CD4-positive, CD25-positive, alpha-beta regulatory T cell (primary cell): ENCODE measurements around the gene TLE5. TPM values are rescaled to one million over a fixed set of nuclear protein-coding genes. Genes with fewer than 3 reads are reported as not detected.
A peak's percentile ranks its signal among the peaks of the same experiment; 100 is the strongest.
"Not testable (repeated sequence)": the region's sequence is repeated elsewhere in the genome, so short reads cannot be mapped to it uniquely, and the experiment has no call there.

ENCODE experiments used
- ATAC-seq, 2 donors: fragments of 150-1000 bp; cut with Tn5 transposase; one replicate each; pipeline ENCODE4 v1.10.0; 2021; ENCODE audit warnings: low read depth in 2 of 2, moderate number of reproducible peaks in 2 of 2, moderate library complexity in 1 of 2
- DNase-seq, 3 donors: peaks; one replicate each; pipeline versions ENCODE4 v3.0.0 to v3.0.0-alpha.2; 2012 to 2022; ENCODE audit warnings: mixed read lengths in 1 of 3
- H3K27ac ChIP-seq: one replicate; pipeline ENCODE4 v1.7.0; 2013; ENCODE audit warnings: mild to moderate bottlenecking, low read length; ENCODE audit not compliant: insufficient read depth, poor library complexity, severe bottlenecking
- H3K27me3 ChIP-seq: one replicate; pipeline ENCODE4 v1.7.0; 2013; ENCODE audit warnings: low read length; ENCODE audit not compliant: control insufficient read depth, insufficient read depth
- H3K36me3 ChIP-seq: one replicate; pipeline ENCODE4 v1.7.0; 2013; ENCODE audit warnings: mild to moderate bottlenecking, low read length, moderate library complexity; ENCODE audit not compliant: control insufficient read depth, insufficient read depth
- H3K4me1 ChIP-seq: 2 replicates; pipeline ENCODE4 v1.7.0; 2013; ENCODE audit warnings: mild to moderate bottlenecking, low read length; ENCODE audit not compliant: insufficient read depth, control insufficient read depth, poor library complexity, severe bottlenecking
- H3K4me3 ChIP-seq: one replicate; pipeline ENCODE4 v1.7.0; 2013; ENCODE audit warnings: low read depth, mild to moderate bottlenecking, low read length, moderate library complexity
- H3K9me3 ChIP-seq, 2 experiments: 1 replicate in 1 of 2; 2 replicates in 1 of 2; pipeline ENCODE4 v1.7.0; 2013; ENCODE audit warnings: low read length in 2 of 2, mild to moderate bottlenecking in 1 of 2, moderate library complexity in 1 of 2; ENCODE audit not compliant: control insufficient read depth in 2 of 2
- H3K27ac Mint-ChIP-seq, 3 donors: one replicate each; pipeline ENCODE4 v1.8.0; 2020 to 2022; ENCODE audit warnings: mild to moderate bottlenecking in 3 of 3, mixed read lengths in 3 of 3, moderate library complexity in 2 of 3
- H3K27me3 Mint-ChIP-seq: one replicate; pipeline ENCODE4 v1.8.0; 2022; ENCODE audit warnings: mild to moderate bottlenecking, mixed read lengths
- H3K36me3 Mint-ChIP-seq: one replicate; pipeline ENCODE4 v1.8.0; 2020; ENCODE audit warnings: mixed read lengths
- H3K4me1 Mint-ChIP-seq, 4 donors: one replicate each; pipeline ENCODE4 v1.8.0; 2020 to 2022; ENCODE audit warnings: mixed read lengths in 4 of 4, mild to moderate bottlenecking in 1 of 4
- H3K4me3 Mint-ChIP-seq, 4 donors: one replicate each; pipeline ENCODE4 v1.8.0; 2020 to 2022; ENCODE audit warnings: mild to moderate bottlenecking in 4 of 4, mixed read lengths in 4 of 4, moderate library complexity in 3 of 4
- H3K9me3 Mint-ChIP-seq, 7 donors: one replicate each; pipeline ENCODE4 v1.8.0; 2020 to 2022; ENCODE audit warnings: mixed read lengths in 7 of 7, mild to moderate bottlenecking in 3 of 7, moderate library complexity in 2 of 7
- polyA plus RNA-seq, 4 donors: library from polyadenylated mRNA; unstranded; fragments of 300-500 nt; fragmentation: Illumina TruSeq; gene quantifications; one replicate each; pipeline ENCODE4 v1.2.3, GENCODE V29; 2021
- total RNA-seq: library from RNA; stranded (reverse); gene quantifications from one replicate; pipeline ENCODE4 v1.2.3, GENCODE V29; 2022

TLE5 gene
- total and polyA plus RNA-seq, 5 donors from 2014 or later, result 608 to 1,009 (median 711) TPM

GRCh38 chr19:3056417-3057088 is 5.7 kb downstream of the TLE5 start:
- Mint-ChIP-seq H3K36me3 (peaks cover 32% of the 10 kb centered on the region), H3K27me3 (no peaks in the 10 kb centered on the region), H3K4me1 (peaks cover 0 to 74% (median 21%) of the 10 kb centered on the region in 4 donors), H3K4me3 (peak overlapping the region in 1 of 4 donors; percentile 68), H3K27ac (peak overlapping the region in 1 of 3 donors; percentile 69), H3K9me3 (no peaks in the 10 kb centered on the region)
- Histone ChIP-seq H3K4me1 (peaks cover 83% of the 10 kb centered on the region), H3K27me3 (no peaks in the 10 kb centered on the region), H3K36me3 (peaks cover 68% of the 10 kb centered on the region), H3K9me3 (no peaks in the 10 kb centered on the region), H3K4me3 (no peak overlapping the region), H3K27ac (peak overlapping the region; percentile 41)
- DNase-seq (no peak), ATAC-seq (no peak)

DNA sequence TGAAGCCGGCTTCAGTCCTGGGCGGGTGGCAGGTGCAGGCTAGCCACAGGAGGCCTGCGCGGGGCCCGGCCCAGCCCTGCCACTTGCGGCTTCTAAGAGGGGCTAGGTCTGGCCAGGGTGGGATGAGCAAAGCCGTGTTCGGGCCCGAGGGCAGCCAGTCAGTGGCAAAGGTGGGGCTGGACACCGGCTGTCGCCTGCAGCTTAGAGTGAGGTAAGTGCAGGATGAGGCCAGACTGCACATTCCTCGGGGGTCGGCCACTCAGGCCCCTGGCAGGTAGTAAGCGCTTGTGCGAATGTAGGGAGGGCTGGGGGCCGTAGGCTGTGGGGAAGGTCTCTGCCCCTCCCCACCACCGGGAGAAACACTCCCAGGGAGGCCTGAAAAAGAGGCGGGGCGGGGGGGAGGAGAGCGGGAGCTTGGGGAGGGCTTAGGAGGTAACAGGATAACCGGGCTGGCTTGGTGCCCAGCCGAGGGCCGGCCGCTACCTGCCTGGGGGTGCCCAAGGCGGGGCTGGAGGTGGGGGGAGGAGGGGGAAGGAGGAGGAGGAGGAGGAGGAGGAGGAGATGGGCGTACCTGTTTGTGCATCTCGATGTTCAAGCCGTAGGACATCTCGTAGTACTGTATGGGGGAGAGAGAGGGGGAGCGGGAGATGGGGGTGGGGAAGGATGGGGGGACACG is 6.4 kb downstream of the TLE5 start:
- Histone ChIP-seq H3K4me3 (no peak overlapping the region), H3K27ac (peak overlapping the region; percentile 33), H3K9me3 (no peaks in the 10 kb centered on the region), H3K36me3 (peaks cover 68% of the 10 kb centered on the region), H3K27me3 (no peaks in the 10 kb centered on the region), H3K4me1 (peaks cover 80% of the 10 kb centered on the region)
- Mint-ChIP-seq H3K9me3 (no peaks in the 10 kb centered on the region), H3K4me3 (peak overlapping the region in 1 of 4 donors; percentile 28), H3K27ac (peak overlapping the region in 1 of 3 donors; percentile 43), H3K4me1 (peaks cover 0 to 72% (median 21%) of the 10 kb centered on the region in 4 donors), H3K36me3 (peaks cover 30% of the 10 kb centered on the region), H3K27me3 (no peaks in the 10 kb centered on the region)
- DNase-seq (no peak), ATAC-seq (no peak)

DNA sequence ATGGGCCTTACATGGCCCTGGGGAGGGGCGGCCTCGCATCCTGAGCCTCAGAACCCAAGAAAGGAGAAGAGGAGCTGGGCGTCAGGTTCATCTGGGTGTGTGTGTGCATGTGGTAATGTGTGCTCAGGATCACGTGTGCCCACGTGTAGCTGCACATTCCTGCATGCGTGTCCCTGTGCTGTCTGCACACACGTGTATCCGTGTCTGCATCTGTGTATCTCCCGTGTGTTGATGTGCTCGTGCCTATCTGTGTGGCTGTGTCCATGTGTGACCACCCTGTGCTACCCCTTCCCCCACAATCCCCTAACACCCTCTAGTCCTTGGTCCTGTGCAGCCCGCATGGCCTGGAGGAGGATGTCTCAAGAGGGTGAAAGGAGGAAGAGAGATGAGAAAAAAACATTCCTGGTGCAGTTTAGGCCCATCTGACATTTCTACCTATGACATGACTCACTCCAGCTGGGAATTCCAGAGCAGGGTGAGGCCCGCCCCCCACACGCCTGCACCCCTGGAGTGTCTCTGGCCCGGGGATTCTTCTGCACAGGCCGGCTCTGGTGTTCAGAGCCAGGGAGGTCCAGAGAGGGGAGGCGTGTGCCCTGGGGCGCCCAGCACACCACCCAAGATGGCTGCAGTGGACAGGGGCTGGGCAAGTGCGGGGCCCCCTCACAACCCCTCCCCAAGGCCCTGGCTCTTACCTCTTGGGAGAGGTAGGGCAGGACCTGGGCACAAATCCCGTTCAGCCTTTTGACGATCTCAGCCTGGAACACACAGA is 7.1 kb downstream of the TLE5 start:
- no peaks in the 10 kb centered on the region for H3K9me3 Mint-ChIP-seq
- Histone ChIP-seq H3K27me3 (no peaks in the 10 kb centered on the region), H3K36me3 (peaks cover 62% of the 10 kb centered on the region), H3K9me3 (no peaks in the 10 kb centered on the region), H3K4me3 (no peak overlapping the region), H3K27ac (peak overlapping the region; percentile 8), H3K4me1 (peaks cover 73% of the 10 kb centered on the region)
- ATAC-seq (no peak), DNase-seq (no peak)
- H3K4me3 Mint-ChIP-seq, result peak overlapping the region in 3 of 4 donors; percentile 13 to 89 (median 35)
- H3K4me1 Mint-ChIP-seq, result peaks cover 0 to 67% (median 19%) of the 10 kb centered on the region in 4 donors
- peaks cover 25% of the 10 kb centered on the region for H3K36me3 Mint-ChIP-seq
- H3K27ac Mint-ChIP-seq, result peak overlapping the region in 2 of 3 donors; percentile 50 to 82
- no peaks in the 10 kb centered on the region for H3K27me3 Mint-ChIP-seq

DNA sequence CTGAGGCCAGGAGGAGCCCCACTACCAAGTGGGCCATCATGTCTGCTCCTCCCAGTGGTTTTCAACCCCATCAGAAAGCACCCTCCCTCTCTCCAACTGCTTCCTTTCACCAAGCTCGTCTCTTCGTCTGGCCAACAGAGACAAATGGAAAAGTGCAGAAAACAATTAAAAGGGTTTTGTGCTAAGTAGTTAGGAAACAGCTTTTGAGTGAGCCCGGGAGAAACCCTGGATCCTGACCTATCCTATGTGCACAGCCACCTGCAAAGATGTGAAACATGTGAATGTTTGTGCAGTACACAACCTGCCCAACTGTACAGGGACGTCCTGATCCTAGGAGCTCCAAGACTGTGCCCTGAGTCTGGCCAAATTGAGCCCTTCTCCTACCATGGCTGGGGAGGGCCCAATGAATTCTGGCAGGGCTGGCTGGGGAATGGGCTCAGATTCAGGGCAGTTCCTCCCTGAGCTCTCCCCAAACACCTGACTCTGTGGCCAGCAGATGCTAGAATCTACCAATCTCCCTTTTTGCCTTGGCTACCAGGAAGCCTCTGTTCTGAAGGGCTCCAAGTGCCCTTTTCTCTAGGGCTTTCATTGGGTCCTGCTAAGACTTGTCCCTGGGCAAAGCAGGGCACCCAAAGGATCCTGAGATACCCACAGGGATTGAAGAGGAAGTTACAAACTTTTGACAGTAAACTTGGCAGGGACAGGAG is 7.9 kb downstream of the TLE5 start:
- Mint-ChIP-seq H3K9me3 (no peaks in the 10 kb centered on the region), H3K27ac (peak overlapping the region in 1 of 3 donors; percentile 82), H3K36me3 (peaks cover 25% of the 10 kb centered on the region), H3K27me3 (no peaks in the 10 kb centered on the region), H3K4me1 (peaks cover 0 to 63% (median 17%) of the 10 kb centered on the region in 4 donors), H3K4me3 (peak overlapping the region in 3 of 4 donors; percentile 13 to 89 (median 46))
- Histone ChIP-seq H3K36me3 (peaks cover 54% of the 10 kb centered on the region), H3K27ac (no peak overlapping the region), H3K4me1 (peaks cover 66% of the 10 kb centered on the region), H3K9me3 (no peaks in the 10 kb centered on the region), H3K27me3 (no peaks in the 10 kb centered on the region), H3K4me3 (no peak overlapping the region)
- DNase-seq, result no peak
- no peak for ATAC-seq

DNA sequence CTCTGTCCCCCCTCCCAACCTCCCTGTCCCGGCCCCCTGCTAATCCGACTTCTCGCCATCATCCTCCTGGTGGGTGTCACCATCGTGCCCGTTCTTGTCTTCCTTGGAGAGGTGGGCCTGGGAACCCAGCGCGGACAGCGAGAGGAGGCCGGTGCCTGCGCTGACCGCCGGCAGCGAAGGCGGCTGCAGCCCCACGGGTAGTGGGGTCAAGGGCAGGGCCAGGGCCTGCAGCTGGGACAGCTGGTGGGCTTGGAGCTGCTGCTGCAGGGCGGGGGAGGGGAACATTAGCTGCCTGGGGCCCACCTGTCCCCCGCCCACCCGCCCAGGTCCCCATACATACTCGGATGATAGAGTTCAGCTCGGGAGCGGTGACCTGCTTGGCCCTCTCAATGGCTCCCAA is 8.5 kb downstream of the TLE5 start:
- ATAC-seq (no peak), DNase-seq (no peak)
- no peak overlapping the region for H3K27ac Mint-ChIP-seq
- peaks cover 0 to 61% (median 20%) of the 10 kb centered on the region in 4 donors for H3K4me1 Mint-ChIP-seq
- no peaks in the 10 kb centered on the region for H3K9me3 Mint-ChIP-seq
- no peaks in the 10 kb centered on the region for H3K27me3 Mint-ChIP-seq
- H3K27me3 ChIP-seq, result no peaks in the 10 kb centered on the region
- H3K4me3 Mint-ChIP-seq, result peak overlapping the region in 1 of 4 donors; percentile 89
- peaks cover 25% of the 10 kb centered on the region for H3K36me3 Mint-ChIP-seq
- H3K36me3 ChIP-seq, result peaks cover 50% of the 10 kb centered on the region
- no peaks in the 10 kb centered on the region for H3K9me3 ChIP-seq
- H3K27ac ChIP-seq, result no peak overlapping the region
- peaks cover 62% of the 10 kb centered on the region for H3K4me1 ChIP-seq
- no peak overlapping the region for H3K4me3 ChIP-seq

GRCh38 chr19:3053218-3053621 is 9.1 kb downstream of the TLE5 start:
- peak overlapping the region in 1 of 4 donors; percentile 85 for H3K4me3 Mint-ChIP-seq
- Histone ChIP-seq H3K27me3 (no peaks in the 10 kb centered on the region), H3K4me1 (peaks cover 58% of the 10 kb centered on the region), H3K27ac (peak overlapping the region; percentile 14), H3K9me3 (no peaks in the 10 kb centered on the region), H3K36me3 (peaks cover 45% of the 10 kb centered on the region), H3K4me3 (no peak overlapping the region)
- H3K27ac Mint-ChIP-seq, result peak overlapping the region in 1 of 3 donors; percentile 47
- H3K27me3 Mint-ChIP-seq, result no peaks in the 10 kb centered on the region
- peaks cover 0 to 56% (median 20%) of the 10 kb centered on the region in 4 donors for H3K4me1 Mint-ChIP-seq
- H3K9me3 Mint-ChIP-seq, result no peaks in the 10 kb centered on the region
- peaks cover 22% of the 10 kb centered on the region for H3K36me3 Mint-ChIP-seq
- peak; percentile 3 to 17 for ATAC-seq
- no peak for DNase-seq

DNA sequence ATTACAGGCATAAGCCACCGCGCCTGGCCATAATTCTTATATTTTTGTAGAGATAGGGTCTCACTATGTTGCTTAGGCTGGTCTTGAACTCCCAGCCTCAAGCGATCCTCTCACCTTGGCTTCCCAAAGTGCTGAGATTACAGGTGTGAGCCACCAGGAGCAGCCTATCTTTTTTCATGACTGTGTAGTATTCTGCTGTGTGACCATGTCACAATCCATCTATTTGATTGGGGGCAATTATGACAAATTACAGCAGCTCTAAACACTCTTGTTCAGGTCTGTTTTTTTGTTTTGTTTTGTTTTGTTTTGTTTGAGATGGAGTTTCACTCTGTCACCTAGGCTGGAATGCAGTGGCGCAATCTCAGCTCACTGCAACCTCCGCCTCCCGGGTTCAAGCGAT is 12.3 kb downstream of the TLE5 start:
- Mint-ChIP-seq H3K4me1 (peaks cover 0 to 52% (median 19%) of the 10 kb centered on the region in 4 donors), H3K4me3 (peak overlapping the region in 1 of 4 donors; percentile 32)
- not testable (repeated sequence) for DNase-seq, H3K9me3 Mint-ChIP-seq, H3K4me3 ChIP-seq, H3K27me3 ChIP-seq, ATAC-seq, H3K27ac ChIP-seq, H3K36me3 Mint-ChIP-seq, H3K9me3 ChIP-seq, H3K27me3 Mint-ChIP-seq, H3K27ac Mint-ChIP-seq
- peaks cover 36% of the 10 kb centered on the region for H3K4me1 ChIP-seq
- peaks cover 16% of the 10 kb centered on the region for H3K36me3 ChIP-seq
